HepG2 (cell line): ENCODE measurements around the gene DOK1. TPM values are rescaled to one million over a fixed set of nuclear protein-coding genes. Genes with fewer than 3 reads are reported as not detected.

Experiments used
- ELF4 ChIP-seq: sonication (generic); formaldehyde crosslinking; IDR thresholded peaks from 2 replicates; pipeline ENCODE4 v1.5.0; 2020; ENCODE audit warnings: missing genetic modification reagents, mild to moderate bottlenecking, moderate library complexity, borderline replicate concordance
- ERF ChIP-seq: IDR thresholded peaks from 2 replicates; pipeline ENCODE4 v1.6.1; 2018; ENCODE audit warnings: missing biosample characterization, missing genetic modification reagents
- FOXK2 ChIP-seq: fragments of 450-650 bp; IDR thresholded peaks from 2 replicates; pipeline ENCODE4 v1.6.1; 2016
- HDAC1 ChIP-seq: sonication (generic); formaldehyde crosslinking; IDR thresholded peaks from 2 replicates; pipeline ENCODE4 v1.5.1; 2020; ENCODE audit warnings: mild to moderate bottlenecking, missing genetic modification reagents
- HMG20A ChIP-seq: IDR thresholded peaks from 2 replicates; pipeline ENCODE4 v1.6.1; 2016; ENCODE audit warnings: borderline replicate concordance
- HNF4A ChIP-seq: sonication (generic); formaldehyde crosslinking; IDR thresholded peaks from 2 replicates; pipeline ENCODE4 v1.4.0; 2020; ENCODE audit warnings: missing genetic modification reagents
- HNRNPL ChIP-seq: fragments of 200-400 bp; formaldehyde crosslinking; IDR thresholded peaks from 2 replicates; pipeline ENCODE4 v1.6.1; 2017; ENCODE audit warnings: mild to moderate bottlenecking, low read depth, low read length
- MEIS2 ChIP-seq: sonication (generic); formaldehyde crosslinking; IDR thresholded peaks from 2 replicates; pipeline ENCODE4 v1.9.0; 2021; ENCODE audit warnings: mild to moderate bottlenecking, missing genetic modification reagents
- NFIC ChIP-seq: IDR thresholded peaks from 2 replicates; pipeline ENCODE4 v1.6.1; 2012; ENCODE audit warnings: mild to moderate bottlenecking, low read length, inconsistent platforms
- NFKB2 ChIP-seq: sonication (generic); formaldehyde crosslinking; IDR thresholded peaks from 2 replicates; pipeline ENCODE4 v1.4.0; 2020; ENCODE audit warnings: missing genetic modification reagents, borderline replicate concordance
- PITX1 ChIP-seq: sonication (generic); formaldehyde crosslinking; IDR thresholded peaks from 2 replicates; pipeline ENCODE4 v1.5.1; 2020; ENCODE audit warnings: mild to moderate bottlenecking, missing genetic modification reagents
- PRMT3 ChIP-seq: sonication (generic); formaldehyde crosslinking; IDR thresholded peaks from 2 replicates; pipeline ENCODE4 v1.8.1; 2022; ENCODE audit warnings: low read depth, mild to moderate bottlenecking, moderate library complexity, missing genetic modification reagents, borderline replicate concordance
- SP4 ChIP-seq: sonication (generic); formaldehyde crosslinking; IDR thresholded peaks from 2 replicates; pipeline ENCODE4 v1.8.1; 2023; ENCODE audit warnings: mild to moderate bottlenecking, missing genetic modification reagents
- SYNCRIP ChIP-seq: fragments of 200-400 bp; formaldehyde crosslinking; IDR thresholded peaks from 2 replicates; pipeline ENCODE4 v1.6.1; 2018; ENCODE audit warnings: mild to moderate bottlenecking, low read depth, low read length; ENCODE audit not compliant: insufficient read depth
- TAF1 ChIP-seq: sonication (generic); formaldehyde crosslinking; IDR thresholded peaks from 2 replicates; pipeline ENCODE4 v1.4.0; 2020; ENCODE audit warnings: missing genetic modification reagents
- TBX2 ChIP-seq: sonication (generic); formaldehyde crosslinking; IDR thresholded peaks from 2 replicates; pipeline ENCODE4 v1.5.0; 2020; ENCODE audit warnings: missing genetic modification reagents, mild to moderate bottlenecking, borderline replicate concordance
- ZNF17 ChIP-seq: sonication (generic); formaldehyde crosslinking; IDR thresholded peaks from 2 replicates; pipeline ENCODE4 v1.5.0; 2020; ENCODE audit warnings: mild to moderate bottlenecking, missing genetic modification reagents
- ZNF263 ChIP-seq: sonication (generic); formaldehyde crosslinking; IDR thresholded peaks from 2 replicates; pipeline ENCODE4 v1.4.0; 2020; ENCODE audit warnings: missing genetic modification reagents
- ZNF317 ChIP-seq: sonication (generic); formaldehyde crosslinking; IDR thresholded peaks from 2 replicates; pipeline ENCODE4 v1.5.0; 2020; ENCODE audit warnings: mild to moderate bottlenecking, missing genetic modification reagents
- ZNF569 ChIP-seq: sonication (generic); formaldehyde crosslinking; IDR thresholded peaks from 2 replicates; pipeline ENCODE4 v1.5.0; 2020; ENCODE audit warnings: mild to moderate bottlenecking, missing genetic modification reagents, moderate library complexity, borderline replicate concordance
- ZNF720 ChIP-seq: sonication (generic); formaldehyde crosslinking; IDR thresholded peaks from 2 replicates; pipeline ENCODE4 v1.4.0; 2020; ENCODE audit warnings: missing genetic modification reagents
- ZNF782 ChIP-seq: sonication (generic); formaldehyde crosslinking; IDR thresholded peaks from 2 replicates; pipeline ENCODE4 v1.4.0; 2020; ENCODE audit warnings: missing genetic modification reagents, mild to moderate bottlenecking, borderline replicate concordance
- polyA plus RNA-seq, 8 experiments: library from polyadenylated mRNA; depleted of rRNA in 3 of 8; stranded (reverse) in 7 of 8; unstranded in 1 of 8; fragments of >200 nt; fragmentation: Illumina TruSeq in 4 of 8; extraction: Trizol in 4 of 8; gene quantifications; 2 replicates each; pipeline versions ENCODE4 v1.2.1 to v1.2.3, GENCODE V29; 2011 to 2016; ENCODE audit warnings: low read depth in 4 of 8, missing spikeins in 1 of 8, mixed read lengths in 1 of 8; ENCODE audit not compliant: insufficient read depth in 1 of 8
- total RNA-seq, 5 experiments: library from RNA; depleted of rRNA; stranded (reverse); fragments of >200 nt; fragmentation: Illumina TruSeq; extraction: Trizol; gene quantifications; 2 replicates each; pipeline ENCODE4 v1.2.3, GENCODE V29; 2016; ENCODE audit warnings: low read depth in 1 of 5
- TF ChIP-seq, protein P1 (sequence below): fragments of 450-650 bp; IDR thresholded peaks from 2 replicates; pipeline ENCODE4 v1.6.1; 2017
- TF ChIP-seq, protein P2 (sequence below): sonication (generic); formaldehyde crosslinking; IDR thresholded peaks from 2 replicates; pipeline ENCODE4 v1.5.0; 2020; ENCODE audit warnings: mild to moderate bottlenecking, missing genetic modification reagents
- TF ChIP-seq, protein P3 (sequence below): fragments of 450-650 bp; IDR thresholded peaks from 2 replicates; pipeline ENCODE4 v1.6.1; 2016

DOK1 gene
- total and polyA plus RNA-seq, 2 of the 13 experiments (the other 11 are each of a cell fraction or from before 2014, with no cell fraction given): 0.53 to 0.74 TPM

DNA sequence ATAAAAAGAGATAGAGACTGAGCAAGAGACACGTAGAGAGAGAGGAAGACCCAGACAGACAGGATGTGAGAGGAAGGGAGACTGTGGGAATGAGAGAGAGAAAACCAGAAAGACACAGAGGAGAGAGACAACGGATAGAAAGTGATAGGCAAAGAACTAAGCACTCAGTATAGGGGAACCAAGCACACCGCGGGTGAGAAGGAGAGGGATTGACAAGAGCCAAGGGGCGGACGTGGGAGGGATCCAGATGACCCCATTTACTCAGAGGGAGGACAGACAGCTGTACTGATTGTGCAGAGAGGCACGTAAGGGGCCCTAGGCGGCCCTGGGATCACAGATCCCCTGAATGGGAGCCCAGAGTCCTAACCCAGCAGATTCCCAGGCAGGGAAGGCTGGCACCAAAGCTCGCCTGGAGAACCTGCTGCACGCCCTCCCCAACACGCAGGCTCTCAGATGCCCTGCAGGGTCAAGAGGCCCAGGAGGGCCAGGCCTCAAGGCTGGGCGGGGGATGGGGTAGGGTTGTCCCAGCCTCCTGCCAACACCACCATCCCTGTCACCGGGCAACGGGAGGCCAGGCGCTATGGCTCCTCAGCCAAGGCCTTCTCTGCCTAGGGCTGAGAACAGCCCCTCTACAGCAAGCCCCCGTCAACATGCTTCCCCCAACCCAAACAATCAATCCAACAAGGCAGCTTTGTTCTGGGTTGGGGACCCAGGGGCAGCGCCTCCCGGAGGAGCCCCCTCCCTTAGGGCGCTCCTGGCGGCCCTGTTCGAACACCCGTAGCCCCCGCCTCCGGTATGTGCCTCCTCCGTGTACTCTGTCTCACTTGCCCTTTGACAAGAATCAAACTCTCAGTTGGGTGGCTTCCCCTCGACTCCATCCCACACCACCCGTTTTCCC, 1.4 kb upstream of the DOK1 start (continued):
- no peak for TF ChIP-seq ZNF782 (CRISPR knock-in tag)
- TF ChIP-seq, protein P1, sequence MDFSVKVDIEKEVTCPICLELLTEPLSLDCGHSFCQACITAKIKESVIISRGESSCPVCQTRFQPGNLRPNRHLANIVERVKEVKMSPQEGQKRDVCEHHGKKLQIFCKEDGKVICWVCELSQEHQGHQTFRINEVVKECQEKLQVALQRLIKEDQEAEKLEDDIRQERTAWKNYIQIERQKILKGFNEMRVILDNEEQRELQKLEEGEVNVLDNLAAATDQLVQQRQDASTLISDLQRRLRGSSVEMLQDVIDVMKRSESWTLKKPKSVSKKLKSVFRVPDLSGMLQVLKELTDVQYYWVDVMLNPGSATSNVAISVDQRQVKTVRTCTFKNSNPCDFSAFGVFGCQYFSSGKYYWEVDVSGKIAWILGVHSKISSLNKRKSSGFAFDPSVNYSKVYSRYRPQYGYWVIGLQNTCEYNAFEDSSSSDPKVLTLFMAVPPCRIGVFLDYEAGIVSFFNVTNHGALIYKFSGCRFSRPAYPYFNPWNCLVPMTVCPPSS: 0 out of 2 replicates have a peak, but pooled peaks have one; percentile 33
- 0 out of 2 replicates have a peak, but pooled peaks have one; percentile 9 for TF ChIP-seq FOXK2
- TF ChIP-seq ZNF569 (CRISPR knock-in tag): 0 out of 2 replicates have a peak, but pooled peaks have one; percentile 30
- TF ChIP-seq NFKB2 (CRISPR knock-in tag): peak; percentile 70; the same call in 1 of the 2 replicates
- TF ChIP-seq ERF (CRISPR knock-in tag): 0 out of 2 replicates have a peak, but pooled peaks have one; percentile 25
- 0 out of 2 replicates have a peak, but pooled peaks have one; percentile 13 for TF ChIP-seq HNF4A (CRISPR knock-in tag)
- 0 out of 2 replicates have a peak, but pooled peaks have one; percentile 23 for TF ChIP-seq PITX1 (CRISPR knock-in tag)
- 0 out of 2 replicates have a peak, but pooled peaks have one; percentile 28 for TF ChIP-seq ZNF317
- TF ChIP-seq TBX2 (CRISPR knock-in tag): 0 out of 2 replicates have a peak, but pooled peaks have one; percentile 14
- TF ChIP-seq, protein P2, sequence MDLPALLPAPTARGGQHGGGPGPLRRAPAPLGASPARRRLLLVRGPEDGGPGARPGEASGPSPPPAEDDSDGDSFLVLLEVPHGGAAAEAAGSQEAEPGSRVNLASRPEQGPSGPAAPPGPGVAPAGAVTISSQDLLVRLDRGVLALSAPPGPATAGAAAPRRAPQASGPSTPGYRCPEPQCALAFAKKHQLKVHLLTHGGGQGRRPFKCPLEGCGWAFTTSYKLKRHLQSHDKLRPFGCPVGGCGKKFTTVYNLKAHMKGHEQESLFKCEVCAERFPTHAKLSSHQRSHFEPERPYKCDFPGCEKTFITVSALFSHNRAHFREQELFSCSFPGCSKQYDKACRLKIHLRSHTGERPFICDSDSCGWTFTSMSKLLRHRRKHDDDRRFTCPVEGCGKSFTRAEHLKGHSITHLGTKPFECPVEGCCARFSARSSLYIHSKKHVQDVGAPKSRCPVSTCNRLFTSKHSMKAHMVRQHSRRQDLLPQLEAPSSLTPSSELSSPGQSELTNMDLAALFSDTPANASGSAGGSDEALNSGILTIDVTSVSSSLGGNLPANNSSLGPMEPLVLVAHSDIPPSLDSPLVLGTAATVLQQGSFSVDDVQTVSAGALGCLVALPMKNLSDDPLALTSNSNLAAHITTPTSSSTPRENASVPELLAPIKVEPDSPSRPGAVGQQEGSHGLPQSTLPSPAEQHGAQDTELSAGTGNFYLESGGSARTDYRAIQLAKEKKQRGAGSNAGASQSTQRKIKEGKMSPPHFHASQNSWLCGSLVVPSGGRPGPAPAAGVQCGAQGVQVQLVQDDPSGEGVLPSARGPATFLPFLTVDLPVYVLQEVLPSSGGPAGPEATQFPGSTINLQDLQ (CRISPR knock-in tag): 0 out of 2 replicates have a peak, but pooled peaks have one; percentile 22
- TF ChIP-seq ZNF720 (CRISPR knock-in tag): no peak
- TF ChIP-seq HDAC1 (CRISPR knock-in tag): peak; percentile 45; the same call in 1 of the 2 replicates
- 0 out of 2 replicates have a peak, but pooled peaks have one; percentile 28 for TF ChIP-seq ZNF17
- TF ChIP-seq SP4 (CRISPR knock-in tag): 0 out of 2 replicates have a peak, but pooled peaks have one; percentile 49
- TF ChIP-seq NFIC: no peak
- TF ChIP-seq TAF1 (CRISPR knock-in tag): peak; percentile 29; the same call in 1 of the 2 replicates
- TF ChIP-seq ZNF263 (CRISPR knock-in tag): peak; percentile 73
- peak; percentile 83 for TF ChIP-seq HNRNPL
- TF ChIP-seq ELF4 (CRISPR knock-in tag): no peak
- TF ChIP-seq MEIS2 (CRISPR knock-in tag): 0 out of 2 replicates have a peak, but pooled peaks have one; percentile 53
- TF ChIP-seq, protein P3, sequence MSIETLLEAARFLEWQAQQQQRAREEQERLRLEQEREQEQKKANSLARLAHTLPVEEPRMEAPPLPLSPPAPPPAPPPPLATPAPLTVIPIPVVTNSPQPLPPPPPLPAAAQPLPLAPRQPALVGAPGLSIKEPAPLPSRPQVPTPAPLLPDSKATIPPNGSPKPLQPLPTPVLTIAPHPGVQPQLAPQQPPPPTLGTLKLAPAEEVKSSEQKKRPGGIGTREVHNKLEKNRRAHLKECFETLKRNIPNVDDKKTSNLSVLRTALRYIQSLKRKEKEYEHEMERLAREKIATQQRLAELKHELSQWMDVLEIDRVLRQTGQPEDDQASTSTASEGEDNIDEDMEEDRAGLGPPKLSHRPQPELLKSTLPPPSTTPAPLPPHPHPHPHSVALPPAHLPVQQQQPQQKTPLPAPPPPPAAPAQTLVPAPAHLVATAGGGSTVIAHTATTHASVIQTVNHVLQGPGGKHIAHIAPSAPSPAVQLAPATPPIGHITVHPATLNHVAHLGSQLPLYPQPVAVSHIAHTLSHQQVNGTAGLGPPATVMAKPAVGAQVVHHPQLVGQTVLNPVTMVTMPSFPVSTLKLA: no peak
- TF ChIP-seq HMG20A (CRISPR knock-in tag): no peak
- TF ChIP-seq PRMT3 (CRISPR knock-in tag): no peak
- TF ChIP-seq SYNCRIP: no peak
